Hematopoietic multipotent progenitor cell treated with erythropoietin and hydrocortisone succinate and interleukin-3 and kit ligand, for 4 days (in vitro differentiated cells): Measurements from ENCODE around the gene MTHFSD.
A peak's percentile ranks its signal among the peaks of the same experiment; 100 is the strongest.

Experiments used
- DNase-seq: peaks from one replicate; pipeline ENCODE4 v3.0.0-alpha.2; 2015

MTHFSD gene

GRCh38 chr16:86568677-86569623, 13.9 kb upstream of the MTHFSD start:
- no peak for DNase-seq

- DNase-seq, result no peak
Observed at GRCh38 chr16:86567701-86568581, 12.9 kb upstream of the MTHFSD start.

GRCh38 chr16:86566966-86567700, 12.1 kb upstream of the MTHFSD start:
- DNase-seq, result no peak

- peak; percentile 87 for DNase-seq
Observed at GRCh38 chr16:86566601-86566965, 11.5 kb upstream of the MTHFSD start, which contains the start of gene FOXC2. Gene FOXC2, plus strand, starts transcription at chr16:86566829. Its CDS starts 507 bp downstream, at chr16:86567336.

GRCh38 chr16:86565644-86566511, 10.8 kb upstream of the MTHFSD start:
- DNase-seq, result no peak

GRCh38 chr16:86565181-86565631, 10.2 kb upstream of the MTHFSD start:
- no peak for DNase-seq

- peak; percentile 94 for DNase-seq
Observed at GRCh38 chr16:86563469-86564345, 8.7 kb upstream of the MTHFSD start.

- no peak for DNase-seq
Observed at GRCh38 chr16:86562356-86562755, 7.3 kb upstream of the MTHFSD start.

GRCh38 chr16:86559802-86560305, 4.8 kb upstream of the MTHFSD start:
- DNase-seq, result no peak

- DNase-seq, result no peak
Observed at GRCh38 chr16:86558355-86559193, 3.5 kb upstream of the MTHFSD start.

- DNase-seq, result no peak
Observed at GRCh38 chr16:86557587-86557986, 2.6 kb upstream of the MTHFSD start.

GRCh38 chr16:86556576-86556975, 1.5 kb upstream of the MTHFSD start:
- DNase-seq, result no peak

- no peak for DNase-seq
Observed at GRCh38 chr16:86555704-86556075, 655 bp upstream of the MTHFSD start.

- DNase-seq, result no peak
Observed at GRCh38 chr16:86554599-86554916, 477 bp downstream of the MTHFSD start.

- DNase-seq, result no peak
Observed at GRCh38 chr16:86553356-86553755, 1.7 kb downstream of the MTHFSD start.

- DNase-seq, result no peak
Observed at GRCh38 chr16:86550281-86550680, 4.8 kb downstream of the MTHFSD start.

GRCh38 chr16:86549893-86550190, 5.2 kb downstream of the MTHFSD start:
- no peak for DNase-seq

- DNase-seq, result no peak
Observed at GRCh38 chr16:86549076-86549892, 5.8 kb downstream of the MTHFSD start.

GRCh38 chr16:86547286-86547685, 7.7 kb downstream of the MTHFSD start:
- DNase-seq, result no peak
